ENCODE data around the gene RHOG. TPM values are rescaled to one million over a fixed set of nuclear protein-coding genes. Genes with fewer than 3 reads are reported as not detected.

RHOG gene
- total and polyA plus RNA-seq, 9 of the 15 experiments (the other 6 are each of a cell fraction or from before 2014, with no cell fraction given), result 22.6 to 162 (median 80.3) TPM

- no peak for TF ChIP-seq SMARCA5 (IDR thresholded peaks at IDR 0.05)
- no peak for TF ChIP-seq ZKSCAN8 (CRISPR knock-in tag; IDR thresholded peaks at IDR 0.05)
- no peak for TF ChIP-seq COPS2 (conservative IDR thresholded peaks at IDR 0.05)
- no peak for TF ChIP-seq PHF20 (IDR thresholded peaks at IDR 0.05; ENCODE audit: partially characterized antibody)
- no peak for TF ChIP-seq CLOCK (CRISPR knock-in tag; IDR thresholded peaks at IDR 0.05; ENCODE audit: borderline replicate concordance)
- TF ChIP-seq FIP1L1 (IDR thresholded peaks at IDR 0.05; ENCODE audit: low read depth, low read length, poor library complexity, severe bottlenecking), result no peak
- TF ChIP-seq TAF15 (IDR thresholded peaks at IDR 0.05; ENCODE audit: low read depth, low read length), result no peak
- TF ChIP-seq ARID1B (IDR thresholded peaks at IDR 0.05), result no peak
- TF ChIP-seq ZNF24 (IDR thresholded peaks at IDR 0.05), result no peak
- TF ChIP-seq, protein P1, sequence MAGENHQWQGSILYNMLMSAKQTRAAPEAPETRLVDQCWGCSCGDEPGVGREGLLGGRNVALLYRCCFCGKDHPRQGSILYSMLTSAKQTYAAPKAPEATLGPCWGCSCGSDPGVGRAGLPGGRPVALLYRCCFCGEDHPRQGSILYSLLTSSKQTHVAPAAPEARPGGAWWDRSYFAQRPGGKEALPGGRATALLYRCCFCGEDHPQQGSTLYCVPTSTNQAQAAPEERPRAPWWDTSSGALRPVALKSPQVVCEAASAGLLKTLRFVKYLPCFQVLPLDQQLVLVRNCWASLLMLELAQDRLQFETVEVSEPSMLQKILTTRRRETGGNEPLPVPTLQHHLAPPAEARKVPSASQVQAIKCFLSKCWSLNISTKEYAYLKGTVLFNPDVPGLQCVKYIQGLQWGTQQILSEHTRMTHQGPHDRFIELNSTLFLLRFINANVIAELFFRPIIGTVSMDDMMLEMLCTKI (IDR thresholded peaks at IDR 0.05; ENCODE audit: partially characterized antibody), result no peak
- no peak for TF ChIP-seq SMAD4 (CRISPR knock-in tag; conservative IDR thresholded peaks at IDR 0.05)
- TF ChIP-seq IFI16 (CRISPR knock-in tag; IDR thresholded peaks at IDR 0.05), result no peak
- TF ChIP-seq, protein P2, sequence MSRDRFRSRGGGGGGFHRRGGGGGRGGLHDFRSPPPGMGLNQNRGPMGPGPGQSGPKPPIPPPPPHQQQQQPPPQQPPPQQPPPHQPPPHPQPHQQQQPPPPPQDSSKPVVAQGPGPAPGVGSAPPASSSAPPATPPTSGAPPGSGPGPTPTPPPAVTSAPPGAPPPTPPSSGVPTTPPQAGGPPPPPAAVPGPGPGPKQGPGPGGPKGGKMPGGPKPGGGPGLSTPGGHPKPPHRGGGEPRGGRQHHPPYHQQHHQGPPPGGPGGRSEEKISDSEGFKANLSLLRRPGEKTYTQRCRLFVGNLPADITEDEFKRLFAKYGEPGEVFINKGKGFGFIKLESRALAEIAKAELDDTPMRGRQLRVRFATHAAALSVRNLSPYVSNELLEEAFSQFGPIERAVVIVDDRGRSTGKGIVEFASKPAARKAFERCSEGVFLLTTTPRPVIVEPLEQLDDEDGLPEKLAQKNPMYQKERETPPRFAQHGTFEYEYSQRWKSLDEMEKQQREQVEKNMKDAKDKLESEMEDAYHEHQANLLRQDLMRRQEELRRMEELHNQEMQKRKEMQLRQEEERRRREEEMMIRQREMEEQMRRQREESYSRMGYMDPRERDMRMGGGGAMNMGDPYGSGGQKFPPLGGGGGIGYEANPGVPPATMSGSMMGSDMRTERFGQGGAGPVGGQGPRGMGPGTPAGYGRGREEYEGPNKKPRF (IDR thresholded peaks at IDR 0.05; ENCODE audit: low read depth, low read length), result no peak
- TF ChIP-seq TGIF2 (CRISPR knock-in tag; IDR thresholded peaks at IDR 0.05), result no peak
- no peak for TF ChIP-seq EP300 (IDR thresholded peaks at IDR 0.05; ENCODE audit: low read length)
- no peak for TF ChIP-seq ZNF408 (CRISPR knock-in tag; IDR thresholded peaks at IDR 0.05; ENCODE audit: low read depth)
- no peak for TF ChIP-seq SUPT5H (IDR thresholded peaks at IDR 0.05)
- TF ChIP-seq ZNF764 (CRISPR knock-in tag; IDR thresholded peaks at IDR 0.05; ENCODE audit: low read depth), result no peak
- peaks cover 7% of the 10 kb centered on the region; the same call in 1 of the 2 replicates for H4K20me1 ChIP-seq (replicated peaks; ENCODE audit: control insufficient read depth, insufficient read depth, low read length)
- in situ Hi-C loops (cut with MboI), result no loop called here
- no peak overlapping the region for H3K4me3 ChIP-seq
- peak overlapping the region; percentile 33; the same call in 1 of the 2 replicates for H3K4me2 ChIP-seq (ENCODE audit: insufficient read depth, low read length)
- H3K36me3 ChIP-seq (ENCODE audit: control insufficient read depth, insufficient read depth, low read length), result peaks cover 21% of the 10 kb centered on the region; the same call in 2 of the 3 replicates
- no peak for FAIRE-seq
- CTCF ChIA-PET (ENCODE audit: low intra/inter-chr PET ratio), result no interaction called here
- no peak overlapping the region for H3K27ac ChIP-seq (ENCODE audit: extremely low read depth, low read depth, low read length)
- peaks cover 36% of the 10 kb centered on the region for H3K79me2 ChIP-seq (ENCODE audit: control insufficient read depth, insufficient read depth, low read length)
- no peak overlapping the region for H3K9ac ChIP-seq (ENCODE audit: insufficient read depth in 1 of 2, low read depth in 2 of 2, low read length in 2 of 2)
- 94% methylated on average over 9 of the region's 9 CpGs for WGBS (ENCODE audit: insufficient coverage, low coverage, missing lambda C conversion rate)
- ATAC-seq, result no peak
- DNase-seq (ENCODE audit: extremely low read depth in 1 of 4, low spot score in 3 of 4), result no peak
- H3K27me3 ChIP-seq (ENCODE audit: control insufficient read depth in 2 of 2, insufficient read depth in 2 of 2, low read length in 2 of 2), result no peaks in the 10 kb centered on the region
- intact Hi-C loops (cut with micrococcal nuclease), result no loop called here
- H3K9me3 ChIP-seq (replicated peaks; ENCODE audit: control insufficient read depth, insufficient read depth, low read depth, low read length), result no peaks in the 10 kb centered on the region
- H2AFZ ChIP-seq (ENCODE audit: low read depth, low read length), result no peak overlapping the region
- no TSS peak for BruUV-seq (replicated peaks)
- POLR2A ChIA-PET, result interaction anchor here (3.0 kb wide), 1 partner anchor 10 kb away, joined by 22 read pairs; the partner anchor contains the start of gene PGAP2
- H3K4me1 ChIP-seq (replicated peaks in 1 of 2; ENCODE audit: control insufficient read depth in 2 of 2, insufficient read depth in 2 of 2, low read length in 2 of 2), result peaks cover 12 to 22% of the 10 kb centered on the region in 2 experiments
- no peaks in the 10 kb centered on the region for H3K9me1 ChIP-seq (ENCODE audit: control insufficient read depth, insufficient read depth, low read length)
Measured at GRCh38 chr11:3799143-3799542, 41.6 kb downstream of the RHOG start.

All from K562 (cell line).